ENCODE data around the gene NUDC.
"Not testable (repeated sequence)": the region's sequence is repeated elsewhere in the genome, so short reads cannot be mapped to it uniquely, and the experiment has no call there.

The NUDC gene

DNA sequence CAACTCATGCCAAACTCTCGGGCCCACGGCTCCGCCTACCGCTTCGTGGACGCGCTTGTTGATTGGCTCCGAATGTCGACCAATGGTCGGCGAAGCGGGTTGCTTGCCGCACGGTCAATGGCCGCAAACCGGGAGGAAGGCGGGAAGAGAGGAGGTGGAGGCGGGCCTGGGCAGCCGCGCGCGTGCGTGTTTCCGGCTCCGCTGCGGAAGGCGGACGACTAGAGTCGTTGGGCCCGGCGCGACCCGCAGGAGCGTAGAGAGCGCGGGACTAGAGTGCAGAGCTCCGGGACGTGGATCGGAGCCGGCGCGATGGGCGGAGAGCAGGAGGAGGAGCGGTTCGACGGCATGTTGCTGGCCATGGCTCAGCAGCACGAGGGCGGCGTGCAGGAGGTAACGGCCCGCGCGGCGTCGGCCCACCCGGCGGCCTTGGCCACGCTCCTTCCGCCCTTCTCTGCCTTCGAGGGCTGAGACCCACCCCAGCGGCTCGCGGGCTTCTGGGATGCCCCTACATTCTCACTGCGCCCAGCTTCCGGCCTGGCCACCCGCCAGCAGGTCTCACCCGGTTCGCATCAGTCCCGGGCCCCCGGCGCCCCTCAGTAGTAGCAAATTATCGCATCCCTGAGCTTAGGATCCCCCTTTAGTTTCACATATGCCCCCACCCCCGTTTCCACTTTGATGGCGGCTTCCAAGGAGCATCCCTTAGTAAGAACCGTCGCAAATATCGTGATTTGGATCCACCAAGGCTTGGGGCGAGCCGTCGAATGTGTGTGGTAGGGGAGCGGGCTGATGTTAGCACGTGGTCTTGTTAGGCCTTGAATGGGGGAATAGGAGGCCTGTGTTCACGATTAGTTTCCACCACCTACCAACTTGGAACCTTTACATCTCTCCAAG, at the start of gene NUDC:
Gene NUDC, plus strand, starts transcription at position 204 of the 891 bp plus-strand sequence. Its CDS starts 106 bp downstream, at position 310.
- H3K4me3 ChIP-seq (ENCODE audit: low read depth, low read length): peak within 1 kb of the TSS; percentile 93

GRCh38 chr1:26873097-26873496, 48.4 kb upstream of the NUDC start:
- not testable (repeated sequence) for H3K4me3 ChIP-seq (ENCODE audit: low read depth, low read length)

DNA sequence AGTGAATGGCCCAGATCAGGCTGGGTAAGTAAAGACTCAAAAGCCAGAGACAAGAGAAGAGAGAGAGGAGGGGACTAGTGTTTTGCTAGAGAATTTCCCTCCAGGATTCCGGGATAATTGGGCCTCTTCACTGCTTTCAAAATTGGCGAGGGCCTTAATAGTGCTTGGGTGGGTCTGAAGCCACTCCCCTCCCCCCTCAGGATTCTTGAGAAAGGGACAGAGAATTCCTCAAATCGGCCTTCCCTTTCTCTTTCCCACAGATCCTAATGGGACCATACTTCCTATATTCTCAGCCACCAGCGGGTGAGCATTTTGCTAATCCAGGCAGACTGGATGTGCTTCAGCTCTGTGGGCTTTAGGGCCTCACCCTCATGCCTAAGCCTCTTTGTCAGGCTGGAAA, 46.6 kb upstream of the NUDC start:
- no peak overlapping the region for H3K4me3 ChIP-seq (ENCODE audit: low read depth, low read length)

- no peak overlapping the region for H3K4me3 ChIP-seq (ENCODE audit: low read depth, low read length)
Observed at GRCh38 chr1:26877326-26877725, 44.2 kb upstream of the NUDC start.

DNA sequence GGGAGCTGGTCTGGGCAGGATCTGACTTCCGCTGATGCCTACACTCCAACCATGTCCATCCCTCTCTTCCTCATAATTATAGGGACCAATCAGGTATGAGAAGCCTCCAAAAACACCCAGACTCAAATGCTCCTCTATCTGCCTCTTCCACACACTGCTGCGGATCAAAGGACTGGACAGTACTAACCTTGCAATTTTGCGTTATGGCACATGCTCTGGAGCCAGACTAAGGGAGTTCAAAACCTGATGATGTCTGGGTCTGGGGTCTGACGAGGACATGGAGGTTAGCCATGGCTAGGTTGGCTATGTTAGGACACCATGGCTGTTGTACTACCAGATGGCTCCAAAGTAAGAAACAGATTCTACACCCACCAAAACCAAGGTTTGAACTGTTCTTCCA, 41.8 kb upstream of the NUDC start:
- H3K4me3 ChIP-seq (ENCODE audit: low read depth, low read length): no peak overlapping the region

DNA sequence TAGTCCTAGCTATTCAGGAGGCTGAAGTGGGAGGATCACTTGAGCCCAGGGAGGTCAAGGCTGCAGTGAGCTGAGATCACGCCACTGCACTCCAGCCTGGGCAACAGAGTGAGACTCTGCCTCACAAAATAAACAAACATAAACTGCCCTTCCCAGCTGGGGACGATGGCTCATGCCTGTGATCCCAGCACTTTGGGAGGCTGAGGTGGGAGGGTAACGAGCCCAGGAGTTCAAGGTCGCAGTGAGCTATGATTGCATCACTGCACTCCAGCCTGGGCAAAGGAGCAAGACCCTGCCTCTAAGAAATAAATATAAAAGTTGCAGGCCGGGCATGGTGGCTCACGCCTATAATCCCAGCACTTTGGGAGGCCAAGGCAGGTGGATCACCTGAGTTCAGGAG, 39.9 kb upstream of the NUDC start:
- H3K4me3 ChIP-seq (ENCODE audit: low read depth, low read length): not testable (repeated sequence)

DNA sequence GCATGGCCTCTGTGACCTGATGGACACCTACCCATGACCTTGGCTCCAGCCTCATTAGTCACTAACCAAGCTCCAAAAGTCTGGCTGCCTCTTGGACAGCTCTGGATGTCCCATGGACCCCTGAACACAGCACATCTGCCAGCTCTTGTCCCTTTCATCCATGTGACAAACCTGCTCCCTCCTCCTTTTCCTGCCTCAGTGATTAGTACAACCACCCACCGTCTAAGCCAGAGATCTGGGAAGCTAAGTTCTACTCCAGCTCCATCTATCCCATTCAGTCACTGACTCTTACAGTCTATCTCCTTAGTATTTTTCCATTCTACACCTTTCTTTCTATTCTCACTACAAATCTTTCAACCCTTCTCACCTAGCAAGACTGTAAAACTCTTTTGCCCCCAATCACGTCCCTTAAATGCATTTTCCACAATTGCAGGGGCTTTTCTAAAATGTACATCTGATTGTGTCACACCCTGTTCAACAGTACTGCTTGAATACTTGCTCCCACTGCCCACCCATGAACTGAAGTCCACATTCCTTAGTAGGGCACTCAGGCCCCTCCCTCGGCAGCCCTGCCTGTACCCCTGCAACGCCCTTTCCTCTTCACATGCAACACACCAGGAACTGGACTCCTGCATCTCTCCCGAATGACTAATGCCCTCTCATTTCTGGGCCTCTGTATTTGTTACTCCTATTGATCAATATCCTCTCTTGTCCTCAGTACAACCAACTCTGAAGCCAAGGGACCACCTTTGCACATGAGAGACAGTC, 38.7 kb upstream of the NUDC start:
- no peak overlapping the region for H3K4me3 ChIP-seq (ENCODE audit: low read depth, low read length)

DNA sequence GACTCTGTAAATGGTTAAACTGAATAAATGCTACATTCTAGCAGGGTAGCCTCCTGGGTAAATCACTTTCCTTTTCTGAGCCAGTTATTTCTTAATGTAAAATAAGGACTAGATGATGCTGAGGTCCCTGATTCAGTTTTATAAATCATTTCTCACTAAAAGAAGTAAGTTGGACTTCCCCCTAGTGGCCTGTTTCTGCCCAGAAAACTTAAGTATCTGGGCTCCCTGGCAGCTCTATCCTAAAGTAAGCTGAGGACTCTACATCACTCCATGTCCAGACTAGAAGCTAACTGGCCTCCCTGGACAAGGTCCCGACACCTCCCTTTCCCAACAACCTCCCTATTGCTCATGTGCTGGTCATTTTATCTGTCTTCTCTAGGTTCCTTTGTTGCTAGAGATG, 34.4 kb upstream of the NUDC start:
- H3K4me3 ChIP-seq (ENCODE audit: low read depth, low read length): no peak overlapping the region

- H3K4me3 ChIP-seq (ENCODE audit: low read depth, low read length): no peak overlapping the region
Observed at GRCh38 chr1:26888231-26888630, 33.3 kb upstream of the NUDC start.

GRCh38 chr1:26889551-26890466, 31.7 kb upstream of the NUDC start, which contains the start of gene GPN2:
Gene GPN2, minus strand, starts transcription at chr1:26890283. Its CDS starts 187 bp downstream, at chr1:26890096.
- peak within 1 kb of the TSS; percentile 75 for H3K4me3 ChIP-seq (ENCODE audit: low read depth, low read length)

DNA sequence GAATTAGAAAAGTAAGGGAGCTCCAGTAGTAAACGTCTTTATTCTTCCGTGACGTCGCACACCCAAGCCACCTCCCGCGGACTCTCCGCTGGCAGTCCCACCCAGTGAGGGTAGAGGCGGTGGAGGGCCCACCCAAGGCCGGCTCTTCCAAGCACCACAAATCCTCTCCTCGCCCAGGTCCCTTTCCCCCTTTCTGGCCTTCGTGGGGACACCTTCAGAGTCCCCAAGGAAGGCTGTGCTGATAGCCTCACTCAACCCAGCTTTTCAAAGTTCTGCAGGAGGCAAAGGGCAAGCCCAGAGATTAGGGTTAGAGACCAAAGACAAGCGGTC, 31.1 kb upstream of the NUDC start:
- peak overlapping the region; percentile 75 for H3K4me3 ChIP-seq (ENCODE audit: low read depth, low read length)

GRCh38 chr1:26894263-26894662, 27.3 kb upstream of the NUDC start:
- H3K4me3 ChIP-seq (ENCODE audit: low read depth, low read length): no peak overlapping the region

DNA sequence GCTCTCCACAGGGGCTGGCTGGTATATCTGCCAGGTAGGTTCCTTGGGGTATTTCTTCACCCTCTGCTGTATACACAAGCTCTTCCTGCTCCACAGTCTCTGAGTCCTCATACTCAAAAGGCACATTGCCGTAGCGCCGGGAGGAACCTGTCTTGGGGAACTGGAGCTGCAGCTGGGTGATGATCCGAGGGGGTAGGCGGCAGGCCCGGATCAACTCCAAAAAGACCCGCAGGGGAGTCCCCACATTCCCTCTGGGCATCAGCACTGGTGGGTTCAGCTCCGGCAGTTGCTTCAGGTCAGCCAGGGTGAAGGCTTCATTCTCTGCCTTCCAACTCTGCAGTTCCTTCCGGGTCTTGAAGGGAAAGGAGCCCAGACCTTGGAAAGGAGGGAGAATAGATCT, 24.2 kb upstream of the NUDC start:
- H3K4me3 ChIP-seq (ENCODE audit: low read depth, low read length): no peak overlapping the region

- H3K4me3 ChIP-seq (ENCODE audit: low read depth, low read length): peak within 1 kb of the TSS; percentile 95
Observed at GRCh38 chr1:26900001-26900814, 21.3 kb upstream of the NUDC start, which contains the start of gene GPATCH3. Gene GPATCH3, minus strand, starts transcription at chr1:26900467. Its CDS starts 25 bp downstream, at chr1:26900442.

DNA sequence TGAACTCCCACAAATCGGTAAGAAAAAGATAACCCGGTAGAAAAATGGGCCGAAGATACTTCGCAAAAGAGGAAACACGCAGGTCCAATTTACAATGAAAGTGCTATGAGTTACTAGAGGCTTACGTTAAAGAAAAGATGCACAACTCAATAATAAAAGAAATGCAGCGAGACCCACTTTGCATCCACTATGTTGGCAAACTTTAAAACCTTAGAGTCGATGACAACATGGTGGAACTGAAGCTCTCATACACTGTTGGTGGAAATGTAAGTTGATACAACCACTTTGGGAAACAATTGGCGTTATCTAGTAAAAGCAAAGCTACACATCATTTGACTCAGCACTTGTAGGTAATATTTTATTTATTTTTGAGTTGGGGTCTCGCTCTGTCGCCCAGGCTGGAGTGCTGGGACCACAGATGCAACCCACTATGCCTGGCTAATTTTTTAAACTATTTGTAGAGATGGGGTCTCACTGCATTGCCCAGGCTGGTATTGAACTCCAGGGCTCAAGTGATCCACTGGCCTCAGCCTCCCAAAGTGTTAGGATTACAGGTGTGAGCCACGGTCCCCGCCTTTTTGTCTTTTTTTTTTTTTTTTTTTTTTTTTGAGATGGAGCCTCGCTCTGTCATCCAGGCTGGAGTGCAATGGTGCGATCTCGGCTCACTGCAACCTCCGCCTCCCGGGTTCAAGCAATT, 20.6 kb upstream of the NUDC start:
- peak overlapping the region; percentile 95 for H3K4me3 ChIP-seq (ENCODE audit: low read depth, low read length)

GRCh38 chr1:26907071-26907917, 14.2 kb upstream of the NUDC start:
- H3K4me3 ChIP-seq (ENCODE audit: low read depth, low read length): no peak overlapping the region

GRCh38 chr1:26909951-26910342, 11.6 kb upstream of the NUDC start:
- H3K4me3 ChIP-seq (ENCODE audit: low read depth, low read length): no peak overlapping the region

- no peak overlapping the region for H3K4me3 ChIP-seq (ENCODE audit: low read depth, low read length)
Observed at GRCh38 chr1:26910343-26911160, 11.0 kb upstream of the NUDC start.
